GM23338 (cell line): Measurements from ENCODE around the gene FARS2.

Experiments used
- CREB1 ChIP-seq: fragments of 250-450 bp; sonication (Bioruptor Pico); IDR thresholded peaks from 2 replicates; pipeline ENCODE4 v1.5.0; 2020; ENCODE audit warnings: low read depth, mild to moderate bottlenecking, moderate library complexity
- CTCF ChIP-seq, 2 experiments: fragments of 200-600 bp in 1 of 2; sonication (generic) in 1 of 2; conservative IDR thresholded peaks; 2 replicates each; pipeline versions ENCODE4 v1.5.1 to v1.6.1; 2016 to 2017; ENCODE audit warnings: antibody characterized with exemption in 2 of 2, low read depth in 2 of 2, mild to moderate bottlenecking in 2 of 2, moderate library complexity in 1 of 2
- ETS1 ChIP-seq: IDR thresholded peaks from 2 replicates; pipeline ENCODE4 v1.6.1; 2016; ENCODE audit warnings: antibody characterized with exemption
- EZH2 ChIP-seq: fragments of 200-600 bp; sonication (generic); IDR thresholded peaks from one replicate; pipeline ENCODE4 v1.8.0; 2017; ENCODE audit warnings: antibody characterized with exemption, mild to moderate bottlenecking, low read depth; ENCODE audit not compliant: unreplicated experiment
- EZH2phosphoT487 ChIP-seq: fragments of 200-600 bp; sonication (generic); IDR thresholded peaks from one replicate; pipeline ENCODE4 v1.8.1; 2018; ENCODE audit warnings: antibody characterized with exemption; ENCODE audit not compliant: unreplicated experiment
- JUNB ChIP-seq: IDR thresholded peaks from one replicate; pipeline ENCODE4 v1.6.1; 2016; ENCODE audit warnings: antibody characterized with exemption; ENCODE audit not compliant: unreplicated experiment
- NANOG ChIP-seq: IDR thresholded peaks from 2 replicates; pipeline ENCODE4 v1.6.1; 2016; ENCODE audit warnings: antibody characterized with exemption, borderline replicate concordance
- POLR2AphosphoS5 ChIP-seq: IDR thresholded peaks from 2 replicates; pipeline ENCODE4 v1.6.1; 2016; ENCODE audit warnings: antibody characterized with exemption, low read depth
- REST ChIP-seq: IDR thresholded peaks from one replicate; pipeline ENCODE4 v1.6.1; 2018; ENCODE audit warnings: antibody characterized with exemption; ENCODE audit not compliant: unreplicated experiment
- ZNF114 ChIP-seq: fragments of 250-450 bp; sonication (Bioruptor Pico); IDR thresholded peaks from 2 replicates; pipeline ENCODE4 v1.5.0; 2020; ENCODE audit warnings: mild to moderate bottlenecking, moderate library complexity
- ZNF331 ChIP-seq: fragments of 250-450 bp; sonication (Bioruptor Pico); IDR thresholded peaks from 2 replicates; pipeline ENCODE4 v1.5.0; 2020; ENCODE audit warnings: low read depth, mild to moderate bottlenecking, moderate library complexity
- ZNF462 ChIP-seq: fragments of 250-450 bp; sonication (Bioruptor Pico); IDR thresholded peaks from 2 replicates; pipeline ENCODE4 v1.5.0; 2020; ENCODE audit warnings: mild to moderate bottlenecking, moderate library complexity

- no peak for TF ChIP-seq ETS1
- TF ChIP-seq EZH2: no peak
- TF ChIP-seq CTCF (conservative IDR thresholded peaks at IDR 0.05; ENCODE audit: low read depth in 2 of 2): no peak
- no peak for TF ChIP-seq POLR2AphosphoS5
- TF ChIP-seq JUNB: no peak
- TF ChIP-seq CREB1 (CRISPR knock-in tag): no peak
- TF ChIP-seq EZH2phosphoT487: no peak
- no peak for TF ChIP-seq NANOG
- no peak for TF ChIP-seq REST
- no peak for TF ChIP-seq ZNF331 (CRISPR knock-in tag)
- TF ChIP-seq ZNF114 (CRISPR knock-in tag): no peak
- TF ChIP-seq ZNF462 (CRISPR knock-in tag): no peak
These were observed 207.3 kb downstream of the FARS2 start for GRCh38 chr6:5468586-5468985.
